Common myeloid progenitor, CD34-positive (primary cell): ENCODE measurements around the gene SLC1A2.

Experiments used
- CTCF ChIA-PET: fragments of 350-600 bp; sonication (Branson Sonifier 250); formaldehyde crosslinking; loops from one replicate; lab custom pipeline; 2021; ENCODE audit warnings: antibody characterized with exemption; lab: Charles Lee
- POLR2A ChIA-PET: fragments of 350-600 bp; sonication (Branson Sonifier 250); formaldehyde crosslinking; loops from one replicate; lab custom pipeline; 2021; ENCODE audit warnings: antibody characterized with exemption; lab: Charles Lee
- DNase-seq, 3 donors: peaks; one replicate each; pipeline versions ENCODE4 v3.0.0 to v3.0.0-alpha.2; 2013
- H3K27ac ChIP-seq, 2 experiments: 1 replicate in 1 of 2; 2 replicates in 1 of 2; pipeline ENCODE4 v1.7.0; 2013; ENCODE audit warnings: inconsistent platforms in 2 of 2, low read length in 2 of 2, mild to moderate bottlenecking in 2 of 2, low read depth in 1 of 2, moderate library complexity in 1 of 2; ENCODE audit not compliant: severe bottlenecking in 2 of 2, insufficient read depth in 1 of 2, poor library complexity in 1 of 2
- H3K27me3 ChIP-seq, 5 experiments: replicated peaks in 2 of 5; 1 replicate in 3 of 5; 2 replicates in 2 of 5; pipeline versions ENCODE4 v1.6.1 to v1.7.0; 2013; ENCODE audit warnings: low read length in 4 of 5, mild to moderate bottlenecking in 2 of 5, moderate library complexity in 2 of 5, inconsistent platforms in 1 of 5; ENCODE audit not compliant: insufficient read depth in 5 of 5, control insufficient read depth in 4 of 5
- H3K36me3 ChIP-seq, 4 experiments: 1 replicate in 2 of 4; 2 replicates in 2 of 4; pipeline versions ENCODE4 v1.6.1 to v1.7.0; 2013; ENCODE audit warnings: low read length in 3 of 4, control low read depth in 1 of 4, mild to moderate bottlenecking in 1 of 4; ENCODE audit not compliant: control insufficient read depth in 4 of 4, insufficient read depth in 4 of 4
- H3K4me1 ChIP-seq, 4 experiments: 1 replicate in 3 of 4; 2 replicates in 1 of 4; pipeline versions ENCODE4 v1.6.1 to v1.7.1; 2013; ENCODE audit warnings: low read length in 3 of 4, mild to moderate bottlenecking in 3 of 4, control low read depth in 1 of 4, inconsistent platforms in 1 of 4, moderate library complexity in 1 of 4; ENCODE audit not compliant: control insufficient read depth in 4 of 4, insufficient read depth in 4 of 4; ENCODE audit errors: control extremely low read depth in 1 of 4
- H3K4me3 ChIP-seq, 7 experiments: 1 replicate in 4 of 7; 2 replicates in 3 of 7; pipeline versions ENCODE4 v1.5.1 to v1.7.0; 2013; ENCODE audit warnings: mild to moderate bottlenecking in 7 of 7, low read length in 6 of 7, moderate library complexity in 6 of 7, inconsistent platforms in 2 of 7, low read depth in 2 of 7, control low read depth in 1 of 7; ENCODE audit not compliant: insufficient read depth in 4 of 7, control insufficient read depth in 1 of 7; ENCODE audit errors: extremely low read depth in 1 of 7
- H3K9me3 ChIP-seq, 5 experiments: 1 replicate in 4 of 5; 2 replicates in 1 of 5; pipeline versions ENCODE4 v1.6.1 to v1.7.1; 2013; ENCODE audit warnings: low read length in 4 of 5, mild to moderate bottlenecking in 2 of 5, inconsistent platforms in 1 of 5, low read depth in 1 of 5, moderate library complexity in 1 of 5; ENCODE audit not compliant: control insufficient read depth in 4 of 5, insufficient read depth in 2 of 5; ENCODE audit errors: control extremely low read depth in 1 of 5
- WGBS: methylation state at CpG from one replicate; pipeline ENCODE4 v1.1.5; 2013; ENCODE audit not compliant: insufficient coverage; 5-methylcytosine and 5-hydroxymethylcytosine counted together

The SLC1A2 gene

GRCh38 chr11:35255514-35255913 lies 163.8 kb downstream of the SLC1A2 start:
- H3K4me1 ChIP-seq: peaks cover 0 to 9% (median 5%) of the 10 kb centered on the region in 4 experiments
- no peaks in the 10 kb centered on the region for H3K9me3 ChIP-seq
- H3K27ac ChIP-seq: no peak overlapping the region
- no peaks in the 10 kb centered on the region for H3K27me3 ChIP-seq
- no peaks in the 10 kb centered on the region for H3K36me3 ChIP-seq
- H3K4me3 ChIP-seq: no peak overlapping the region
- ChIA-PET POLR2A (no interaction called here), CTCF (interaction anchor here (1.3 to 1.9 kb wide), 2 partner anchors 9 to 55 kb away, joined by 3 to 6 read pairs; no protein-coding TSS in a partner anchor)
- 100% methylated on average over 1 of the region's 2 CpGs for WGBS
- no peak for DNase-seq

GRCh38 chr11:35253237-35253636 lies 166.1 kb downstream of the SLC1A2 start:
- H3K9me3 ChIP-seq: peaks cover 0 to 4% (median 3%) of the 10 kb centered on the region in 5 experiments
- H3K27me3 ChIP-seq: no peaks in the 10 kb centered on the region
- DNase-seq: no peak
- no peak overlapping the region for H3K27ac ChIP-seq
- H3K4me1 ChIP-seq: peaks cover 0 to 9% (median 5%) of the 10 kb centered on the region in 4 experiments
- H3K4me3 ChIP-seq: no peak overlapping the region
- no peaks in the 10 kb centered on the region for H3K36me3 ChIP-seq
- ChIA-PET CTCF (interaction anchor here (1.0 kb wide), 1 partner anchor 139 kb away, joined by 3 read pairs; no protein-coding TSS in a partner anchor), POLR2A (no interaction called here)

GRCh38 chr11:35250621-35251020 lies 168.7 kb downstream of the SLC1A2 start:
- Histone ChIP-seq H3K9me3 (peaks cover 0 to 5% (median 3%) of the 10 kb centered on the region in 5 experiments), H3K4me3 (no peak overlapping the region), H3K27me3 (no peaks in the 10 kb centered on the region), H3K27ac (no peak overlapping the region), H3K4me1 (no peaks in the 10 kb centered on the region), H3K36me3 (no peaks in the 10 kb centered on the region)
- POLR2A ChIA-PET: no interaction called here
- CTCF ChIA-PET: interaction anchor here (0.7 to 0.9 kb wide), 2 partner anchors 12 to 37 kb away, joined by 3 read pairs; no protein-coding TSS in a partner anchor
- no peak for DNase-seq

- no peaks in the 10 kb centered on the region for H3K4me1 ChIP-seq
- ChIA-PET POLR2A (no interaction called here), CTCF (interaction anchor here (0.7 to 0.9 kb wide), 2 partner anchors 13 to 37 kb away, joined by 3 read pairs; no protein-coding TSS in a partner anchor)
- no peaks in the 10 kb centered on the region for H3K27me3 ChIP-seq
- H3K36me3 ChIP-seq: no peaks in the 10 kb centered on the region
- WGBS: 100% methylated on average over 1 of the region's 4 CpGs
- no peak overlapping the region for H3K27ac ChIP-seq
- DNase-seq: no peak
- H3K9me3 ChIP-seq: peaks cover 0 to 5% (median 3%) of the 10 kb centered on the region in 5 experiments
- no peak overlapping the region for H3K4me3 ChIP-seq
These were observed 169.2 kb downstream of the SLC1A2 start for GRCh38 chr11:35250192-35250591.

- 70% methylated on average over 2 of the region's 4 CpGs for WGBS
- Histone ChIP-seq H3K9me3 (peaks cover 0 to 5% (median 3%) of the 10 kb centered on the region in 5 experiments), H3K4me3 (no peak overlapping the region), H3K4me1 (no peaks in the 10 kb centered on the region), H3K36me3 (no peaks in the 10 kb centered on the region), H3K27ac (no peak overlapping the region), H3K27me3 (no peaks in the 10 kb centered on the region)
- ChIA-PET POLR2A (no interaction called here), CTCF (no interaction called here)
- no peak for DNase-seq
These were observed 170.6 kb downstream of the SLC1A2 start for GRCh38 chr11:35248558-35249323.

- Histone ChIP-seq H3K4me3 (no peak overlapping the region), H3K4me1 (no peaks in the 10 kb centered on the region), H3K27ac (no peak overlapping the region), H3K9me3 (peaks cover 0 to 5% (median 3%) of the 10 kb centered on the region in 5 experiments), H3K36me3 (no peaks in the 10 kb centered on the region), H3K27me3 (no peaks in the 10 kb centered on the region)
- ChIA-PET POLR2A (no interaction called here), CTCF (interaction anchor here (3.1 kb wide), 1 partner anchor 11 kb away, joined by 19 read pairs; no protein-coding TSS in a partner anchor)
- no peak for DNase-seq
- WGBS: 86% methylated on average over 2 of the region's 3 CpGs
These were observed 171.5 kb downstream of the SLC1A2 start for GRCh38 chr11:35247863-35248262.

GRCh38 chr11:35247428-35247827 lies 171.9 kb downstream of the SLC1A2 start:
- no peak for DNase-seq
- Histone ChIP-seq H3K27me3 (no peaks in the 10 kb centered on the region), H3K4me1 (no peaks in the 10 kb centered on the region), H3K9me3 (peaks cover 0 to 5% (median 3%) of the 10 kb centered on the region in 5 experiments), H3K4me3 (no peak overlapping the region), H3K27ac (no peak overlapping the region), H3K36me3 (no peaks in the 10 kb centered on the region)
- POLR2A ChIA-PET: no interaction called here
- CTCF ChIA-PET: interaction anchor here (1.0 to 3.1 kb wide), 2 partner anchors 8 to 11 kb away, joined by 3 to 19 read pairs; no protein-coding TSS in a partner anchor
- 82% methylated on average over 3 of the region's 3 CpGs for whole genome bisulfite sequencing
